GM12878 (cell line): ENCODE results near the gene SHB. TPM values are rescaled to one million over a fixed set of nuclear protein-coding genes. Genes with fewer than 3 reads are reported as not detected.

Source experiments
- ATAC-seq: fragments of 200-7000 bp; cut with Tn5 transposase; 3 replicates; pipeline ENCODE4 v1.9.1; 2020; ENCODE audit warnings: mild to moderate bottlenecking, moderate library complexity
- BruUV-seq: library from RNA; stranded (reverse); fragments of 400-500 nt; replicated peaks from 2 replicates; lab custom pipeline; 2021; lab: Mats Ljungman, UMichigan
- CTCF ChIA-PET: fragments of 300-600 bp; sonication (Branson Sonifier 250); formaldehyde crosslinking; extraction: SDS; loops from one replicate; lab custom pipeline; 2021; ENCODE audit warnings: inconsistent platforms; lab: Yijun Ruan, JAX
- POLR2A ChIA-PET: fragments of 350-600 bp; formaldehyde crosslinking; extraction: SDS; loops from one replicate; lab custom pipeline; 2021; ENCODE audit warnings: inconsistent platforms; lab: Charles Lee
- RAD21 ChIA-PET: fragments of 300-600 bp; sonication (Branson Sonifier 250); formaldehyde crosslinking; loops from one replicate; lab custom pipeline; 2023; ENCODE audit warnings: antibody characterized with exemption; ENCODE audit not compliant: unreplicated experiment; lab: Charles Lee
- SMC1A ChIA-PET: fragments of 300-600 bp; sonication (Branson Sonifier 250); formaldehyde crosslinking; loops from one replicate; lab custom pipeline; 2023; ENCODE audit not compliant: unreplicated experiment, uncharacterized antibody; lab: Charles Lee
- DNase-seq: peaks from one replicate; pipeline ENCODE4 v3.0.0-alpha.2; 2011; ENCODE audit warnings: low read depth, low spot score
- FAIRE-seq: peaks from 3 replicates; lab custom pipeline; 2011; peaks lifted over from hg19 to GRCh38; lab: Jason Lieb, UNC
- H2AFZ ChIP-seq: 2 replicates; pipeline ENCODE4 v1.6.0; 2011; ENCODE audit warnings: low read depth, low read length, control low read depth; ENCODE audit not compliant: control insufficient read depth
- H3K27ac ChIP-seq: 2 replicates; pipeline ENCODE4 v1.5.1; 2011; ENCODE audit warnings: control low read depth; ENCODE audit not compliant: control insufficient read depth, insufficient read depth
- H3K27me3 ChIP-seq, 2 experiments: replicated peaks in 1 of 2; 2 replicates each; pipeline versions ENCODE4 v1.6.0 to v1.6.1; 2011; ENCODE audit warnings: low read length in 1 of 2; ENCODE audit not compliant: control insufficient read depth in 2 of 2, insufficient read depth in 2 of 2
- H3K36me3 ChIP-seq, 2 experiments: 2 replicates each; pipeline ENCODE4 v1.5.1; 2011; ENCODE audit warnings: low read length in 1 of 2; ENCODE audit not compliant: control insufficient read depth in 2 of 2, insufficient read depth in 2 of 2
- H3K4me1 ChIP-seq: 2 replicates; pipeline ENCODE4 v1.6.1; 2011; ENCODE audit warnings: mild to moderate bottlenecking, low read length, moderate library complexity, mixed read lengths; ENCODE audit not compliant: control insufficient read depth, insufficient read depth
- H3K4me2 ChIP-seq: 2 replicates; pipeline ENCODE4 v1.6.0; 2011; ENCODE audit warnings: control low read depth; ENCODE audit not compliant: control insufficient read depth, insufficient read depth
- H3K4me3 ChIP-seq: fragments of 200-600 bp; sonication (generic); 2 replicates; pipeline ENCODE4 v1.5.1; 2016
- H3K79me2 ChIP-seq: 2 replicates; pipeline ENCODE4 v1.6.0; 2011; ENCODE audit warnings: low read length; ENCODE audit not compliant: control insufficient read depth, insufficient read depth
- H3K9ac ChIP-seq: 2 replicates; pipeline ENCODE4 v1.8.0; 2011; ENCODE audit warnings: low read length, control low read depth, mixed read lengths; ENCODE audit not compliant: control insufficient read depth, insufficient read depth
- H3K9me3 ChIP-seq: replicated peaks from 3 replicates; pipeline ENCODE4 v1.5.1; 2011; ENCODE audit warnings: mild to moderate bottlenecking, low read length; ENCODE audit not compliant: control insufficient read depth, insufficient read depth
- H4K20me1 ChIP-seq: 2 replicates; pipeline ENCODE4 v1.6.0; 2011; ENCODE audit not compliant: control insufficient read depth, insufficient read depth
- BACH1 ChIP-seq: fragments of 450-650 bp; IDR thresholded peaks from 2 replicates; pipeline ENCODE4 v1.6.1; 2017; ENCODE audit warnings: mild to moderate bottlenecking, borderline replicate concordance
- CBX5 ChIP-seq: sonication (generic); IDR thresholded peaks from 2 replicates; pipeline ENCODE4 v1.6.1; 2016; ENCODE audit warnings: low read depth, moderate library complexity, mild to moderate bottlenecking, inconsistent platforms
- CHD4 ChIP-seq: fragments of 200-600 bp; sonication (generic); IDR thresholded peaks from 2 replicates; pipeline ENCODE4 v1.6.1; 2016; ENCODE audit warnings: mild to moderate bottlenecking
- EED ChIP-seq: sonication (generic); IDR thresholded peaks from 2 replicates; pipeline ENCODE4 v1.6.1; 2016; ENCODE audit warnings: antibody characterized with exemption, low read depth
- ETV6 ChIP-seq, 2 experiments: fragments of 450-650 bp in 1 of 2; IDR thresholded peaks in 1 of 2; conservative IDR thresholded peaks in 1 of 2; 2 replicates each; pipeline ENCODE4 v1.6.1; 2014; ENCODE audit warnings: antibody characterized with exemption in 1 of 2, borderline replicate concordance in 1 of 2, low read depth in 1 of 2, mild to moderate bottlenecking in 1 of 2, moderate library complexity in 1 of 2
- HDAC6 ChIP-seq: fragments of 200-600 bp; sonication (generic); IDR thresholded peaks from one replicate; pipeline ENCODE4 v1.8.0; 2017; ENCODE audit warnings: antibody characterized with exemption; ENCODE audit not compliant: unreplicated experiment
- JUND ChIP-seq: IDR thresholded peaks from 2 replicates; pipeline ENCODE4 v1.6.1; 2012; ENCODE audit warnings: low read depth, mild to moderate bottlenecking, low read length, improper control_type of control experiment, moderate library complexity
- PAX8 ChIP-seq: fragments of 450-650 bp; IDR thresholded peaks from 2 replicates; pipeline ENCODE4 v1.6.1; 2017; ENCODE audit warnings: mild to moderate bottlenecking, moderate library complexity
- PML ChIP-seq: IDR thresholded peaks from 2 replicates; pipeline ENCODE4 v1.6.1; 2012; ENCODE audit warnings: low read length, inconsistent platforms
- RCOR1 ChIP-seq: conservative IDR thresholded peaks from 2 replicates; pipeline ENCODE4 v1.6.1; 2012; ENCODE audit warnings: low read depth, low read length, improper control_type of control experiment
- RELA ChIP-seq: fragments of 450-650 bp; IDR thresholded peaks from 2 replicates; pipeline ENCODE4 v1.8.0; 2014; ENCODE audit warnings: borderline replicate concordance; ENCODE audit not compliant: partially characterized antibody
- TAF1 ChIP-seq: IDR thresholded peaks from 2 replicates; pipeline ENCODE4 v1.6.1; 2011; ENCODE audit warnings: mild to moderate bottlenecking, low read depth, low read length, borderline replicate concordance
- ZBTB4 ChIP-seq: fragments of 450-650 bp; formaldehyde crosslinking; IDR thresholded peaks from 2 replicates; pipeline ENCODE4 v1.4.0; 2022; ENCODE audit warnings: mild to moderate bottlenecking, moderate library complexity
- WGBS: methylation state at CpG from one replicate; pipeline ENCODE4 v1.1.6; 2016; ENCODE audit warnings: low lambda C conversion rate; ENCODE audit not compliant: insufficient replicate concordance, insufficient coverage; ENCODE audit errors: missing lambda C conversion rate; 5-methylcytosine and 5-hydroxymethylcytosine counted together
- in situ Hi-C: fragments of 300-500 bp; cut with MboI; formaldehyde crosslinking; loops from 9 replicates; pipeline ENCODE4 v1.14.3; 2018; ENCODE audit warnings: mixed read lengths
- intact Hi-C: fragments of 100-400 bp; cut with micrococcal nuclease; formaldehyde crosslinking; loops from one replicate; pipeline ENCODE4 v1.14.2; 2022; ENCODE audit not compliant: unreplicated experiment
- polyA plus RNA-seq, 11 experiments: library from polyadenylated mRNA; depleted of rRNA in 4 of 11; unstranded in 6 of 11; stranded (reverse) in 5 of 11; fragments of >200 nt; fragmentation: Nextera tagmentation in 4 of 11; fragmentation: Illumina TruSeq in 1 of 11; extraction: Ambion mirVana in 4 of 11; extraction: Trizol in 1 of 11; gene quantifications; 1 replicate in 1 of 11; 2 replicates in 10 of 11; pipeline versions ENCODE4 v1.2.1 to v1.2.3, GENCODE V29; 2011 to 2016; ENCODE audit warnings: inconsistent platforms in 2 of 11, missing spikeins in 2 of 11, low read depth in 1 of 11
- total RNA-seq, 4 experiments: library from RNA; depleted of rRNA in 3 of 4; stranded (reverse); fragments of >200 nt in 3 of 4; fragmentation: Illumina TruSeq in 1 of 4; extraction: Trizol in 1 of 4; gene quantifications; 2 replicates each; pipeline versions ENCODE4 v1.2.1 to v1.2.3, GENCODE V29; 2013 to 2021
- TF ChIP-seq, protein P1 (sequence below): fragments of 450-650 bp; IDR thresholded peaks from 2 replicates; pipeline ENCODE4 v1.6.1; 2014; ENCODE audit warnings: mild to moderate bottlenecking
- TF ChIP-seq, protein P2 (sequence below): IDR thresholded peaks from 2 replicates; pipeline ENCODE4 v1.6.1; 2011; ENCODE audit warnings: borderline replicate concordance, low read depth, mild to moderate bottlenecking, moderate library complexity, low read length; ENCODE audit not compliant: insufficient read depth, poor library complexity, severe bottlenecking
- TF ChIP-seq, protein P3 (sequence below): fragments of 450-650 bp; IDR thresholded peaks from 2 replicates; pipeline ENCODE4 v1.6.1; 2017; ENCODE audit warnings: mild to moderate bottlenecking, low read depth, inconsistent platforms; ENCODE audit not compliant: poor library complexity, severe bottlenecking

SHB gene
- total and polyA plus RNA-seq, 10 of the 15 experiments (the other 5 are each of a cell fraction or from before 2014, with no cell fraction given): 0.29 to 6.2 (median 1.3) TPM

DNA sequence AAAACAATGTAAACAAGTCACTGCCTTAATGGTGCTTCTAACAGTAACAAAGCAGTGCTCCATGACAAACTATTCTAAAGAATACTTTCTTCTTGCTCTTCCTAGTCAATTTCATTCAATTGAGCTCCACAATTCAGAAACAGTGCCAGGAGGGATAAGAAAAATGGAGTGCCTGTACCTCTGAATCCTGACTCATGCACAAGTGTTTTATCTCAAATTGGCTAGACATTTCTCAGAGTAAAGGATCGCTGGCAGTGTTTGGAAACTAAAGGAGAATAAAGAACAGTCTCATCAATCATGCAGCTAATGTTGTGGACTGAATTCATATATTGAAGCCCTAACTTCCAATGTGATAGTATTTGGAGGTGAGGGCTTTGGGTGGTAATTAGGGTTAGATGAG is 192.7 kb downstream of the SHB start (continued):
- no peak for TF ChIP-seq PAX8
- no peak for TF ChIP-seq RCOR1
- no peak for TF ChIP-seq RELA

DNA sequence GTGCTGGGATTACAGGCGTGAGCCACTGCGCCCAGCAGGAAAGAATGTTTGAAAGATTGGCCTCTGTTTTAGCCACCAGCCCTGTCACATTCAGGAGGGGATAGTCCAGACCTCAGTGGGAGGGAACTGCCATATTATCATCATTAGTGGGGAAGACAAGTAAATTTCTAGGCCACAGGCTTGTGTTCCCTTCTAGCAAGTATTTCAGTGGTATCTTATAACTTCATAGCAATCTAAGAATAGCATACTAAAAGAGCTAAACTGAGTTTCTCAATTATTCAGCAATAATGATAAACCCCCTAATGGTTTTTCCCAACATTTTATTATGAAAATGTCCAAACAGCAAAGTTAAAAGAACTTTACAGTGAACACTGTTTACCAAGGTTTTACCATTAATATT is 195.1 kb downstream of the SHB start:
- no peak for FAIRE-seq
- Histone ChIP-seq H3K4me3 (no peak overlapping the region), H2AFZ (no peak overlapping the region), H3K9ac (no peak overlapping the region), H3K79me2 (no peaks in the 10 kb centered on the region), H3K36me3 (no peaks in the 10 kb centered on the region), H3K4me1 (no peaks in the 10 kb centered on the region), H3K27ac (no peak overlapping the region), H3K9me3 (no peaks in the 10 kb centered on the region; the same call in 2 of the 3 replicates), H3K27me3 (no peaks in the 10 kb centered on the region), H4K20me1 (no peaks in the 10 kb centered on the region), H3K4me2 (no peak overlapping the region)
- no peak for ATAC-seq
- WGBS: 100% methylated on average over 2 of the region's 2 CpGs
- intact Hi-C loops (no loop called here), in situ Hi-C loops (no loop called here)
- DNase-seq: no peak
- RAD21 ChIA-PET: no interaction called here
- no TSS peak for BruUV-seq
- CTCF ChIA-PET: no interaction called here
- POLR2A ChIA-PET: no interaction called here
- SMC1A ChIA-PET: no interaction called here
- TF ChIP-seq CHD4 (no peak), HDAC6 (no peak), BACH1 (no peak), CBX5 (no peak), ZBTB4 (no peak), EED (no peak), PML (no peak), ETV6 (conservative IDR thresholded peaks at IDR 0.05 in 1 of 2, IDR thresholded peaks at IDR 0.05 in 1 of 2; ENCODE audit: borderline replicate concordance in 1 of 2, low read depth in 1 of 2) (no peak), JUND (no peak), TAF1 (no peak)
- TF ChIP-seq, protein P1, sequence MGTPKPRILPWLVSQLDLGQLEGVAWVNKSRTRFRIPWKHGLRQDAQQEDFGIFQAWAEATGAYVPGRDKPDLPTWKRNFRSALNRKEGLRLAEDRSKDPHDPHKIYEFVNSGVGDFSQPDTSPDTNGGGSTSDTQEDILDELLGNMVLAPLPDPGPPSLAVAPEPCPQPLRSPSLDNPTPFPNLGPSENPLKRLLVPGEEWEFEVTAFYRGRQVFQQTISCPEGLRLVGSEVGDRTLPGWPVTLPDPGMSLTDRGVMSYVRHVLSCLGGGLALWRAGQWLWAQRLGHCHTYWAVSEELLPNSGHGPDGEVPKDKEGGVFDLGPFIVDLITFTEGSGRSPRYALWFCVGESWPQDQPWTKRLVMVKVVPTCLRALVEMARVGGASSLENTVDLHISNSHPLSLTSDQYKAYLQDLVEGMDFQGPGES: no peak
- TF ChIP-seq, protein P2, sequence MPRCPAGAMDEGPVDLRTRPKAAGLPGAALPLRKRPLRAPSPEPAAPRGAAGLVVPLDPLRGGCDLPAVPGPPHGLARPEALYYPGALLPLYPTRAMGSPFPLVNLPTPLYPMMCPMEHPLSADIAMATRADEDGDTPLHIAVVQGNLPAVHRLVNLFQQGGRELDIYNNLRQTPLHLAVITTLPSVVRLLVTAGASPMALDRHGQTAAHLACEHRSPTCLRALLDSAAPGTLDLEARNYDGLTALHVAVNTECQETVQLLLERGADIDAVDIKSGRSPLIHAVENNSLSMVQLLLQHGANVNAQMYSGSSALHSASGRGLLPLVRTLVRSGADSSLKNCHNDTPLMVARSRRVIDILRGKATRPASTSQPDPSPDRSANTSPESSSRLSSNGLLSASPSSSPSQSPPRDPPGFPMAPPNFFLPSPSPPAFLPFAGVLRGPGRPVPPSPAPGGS: no peak
- TF ChIP-seq, protein P3, sequence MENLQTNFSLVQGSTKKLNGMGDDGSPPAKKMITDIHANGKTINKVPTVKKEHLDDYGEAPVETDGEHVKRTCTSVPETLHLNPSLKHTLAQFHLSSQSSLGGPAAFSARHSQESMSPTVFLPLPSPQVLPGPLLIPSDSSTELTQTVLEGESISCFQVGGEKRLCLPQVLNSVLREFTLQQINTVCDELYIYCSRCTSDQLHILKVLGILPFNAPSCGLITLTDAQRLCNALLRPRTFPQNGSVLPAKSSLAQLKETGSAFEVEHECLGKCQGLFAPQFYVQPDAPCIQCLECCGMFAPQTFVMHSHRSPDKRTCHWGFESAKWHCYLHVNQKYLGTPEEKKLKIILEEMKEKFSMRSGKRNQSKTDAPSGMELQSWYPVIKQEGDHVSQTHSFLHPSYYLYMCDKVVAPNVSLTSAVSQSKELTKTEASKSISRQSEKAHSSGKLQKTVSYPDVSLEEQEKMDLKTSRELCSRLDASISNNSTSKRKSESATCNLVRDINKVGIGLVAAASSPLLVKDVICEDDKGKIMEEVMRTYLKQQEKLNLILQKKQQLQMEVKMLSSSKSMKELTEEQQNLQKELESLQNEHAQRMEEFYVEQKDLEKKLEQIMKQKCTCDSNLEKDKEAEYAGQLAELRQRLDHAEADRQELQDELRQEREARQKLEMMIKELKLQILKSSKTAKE: no peak
